ENCODE measurements around the gene NUP93. TPM values are rescaled to one million over a fixed set of nuclear protein-coding genes. Genes with fewer than 3 reads are reported as not detected.

The NUP93 gene
- total and polyA plus RNA-seq, 2 of the 8 experiments (the other 6 are each of a cell fraction or from before 2014, with no cell fraction given), result 147 to 201 TPM

GRCh38 chr16:56884026-56884582, 154.2 kb downstream of the NUP93 start:
- Histone ChIP-seq H3K14ac (ENCODE audit: insufficient read length) (no peak overlapping the region), H3K18ac (ENCODE audit: extremely low read depth, low read length) (no peak overlapping the region), H3K23me2 (ENCODE audit: low read depth, low read length) (no peaks in the 10 kb centered on the region), H2BK15ac (ENCODE audit: low read length) (no peak overlapping the region), H3K36me3 (ENCODE audit: control insufficient read depth in 2 of 4, insufficient read depth in 4 of 4, low read length in 3 of 4) (no peaks in the 10 kb centered on the region), H4K20me1 (replicated peaks in 1 of 2; ENCODE audit: control insufficient read depth in 1 of 2, insufficient read depth in 2 of 2, low read length in 2 of 2) (no peaks in the 10 kb centered on the region), H2AFZ (ENCODE audit: low read length) (no peak overlapping the region), H4K5ac (ENCODE audit: insufficient read length, low read depth, low read length) (no peak overlapping the region), H2BK12ac (ENCODE audit: low read depth, low read length) (no peak overlapping the region), H3K4me1 (replicated peaks in 1 of 4; ENCODE audit: control insufficient read depth in 3 of 4, insufficient read depth in 4 of 4, low read length in 3 of 4) (no peaks in the 10 kb centered on the region), H2BK20ac (ENCODE audit: low read length) (no peak overlapping the region), H3K27me3 (replicated peaks in 1 of 4; ENCODE audit: control insufficient read depth in 3 of 4, extremely low read depth in 1 of 4, insufficient read depth in 3 of 4, low read length in 3 of 4) (no peaks in the 10 kb centered on the region), H3K9me3 (ENCODE audit: insufficient read depth in 2 of 2, low read depth in 1 of 2, low read length in 1 of 2) (peaks cover 17 to 28% of the 10 kb centered on the region in 2 experiments), H2BK120ac (replicated peaks; ENCODE audit: low read depth, low read length) (no peak overlapping the region), H3K79me2 (ENCODE audit: control insufficient read depth in 1 of 2, insufficient read depth in 2 of 2, low read length in 2 of 2) (no peaks in the 10 kb centered on the region), H3K4me2 (ENCODE audit: insufficient read depth in 1 of 2, low read depth in 2 of 2, low read length in 2 of 2) (no peak overlapping the region), H3K23ac (ENCODE audit: insufficient read length) (no peak overlapping the region), H3K27ac (ENCODE audit: low read depth, low read length) (no peak overlapping the region), H2AK5ac (ENCODE audit: low read depth, low read length) (no peak overlapping the region), H2BK5ac (ENCODE audit: low read depth, low read length) (no peak overlapping the region), H3K9ac (replicated peaks in 1 of 4; ENCODE audit: extremely low read depth in 1 of 4, low read depth in 3 of 4, low read length in 3 of 4) (no peak overlapping the region), H4K8ac (ENCODE audit: extremely low read depth, insufficient read depth, low read length) (no peak overlapping the region), H3K4ac (replicated peaks; ENCODE audit: insufficient read length, low read depth, low read length) (no peak overlapping the region), H3K56ac (replicated peaks; ENCODE audit: insufficient read length, low read depth, low read length) (no peak overlapping the region), H3K79me1 (ENCODE audit: low read depth, low read length) (no peaks in the 10 kb centered on the region), H4K91ac (replicated peaks; ENCODE audit: insufficient read length, low read length) (no peak overlapping the region), H3K4me3 (ENCODE audit: extremely low read depth in 1 of 4, insufficient read depth in 2 of 4, low read depth in 3 of 4, low read length in 4 of 4) (no peak overlapping the region)
- DNase-seq (ENCODE audit: low read depth in 1 of 2, low spot score in 2 of 2) (no peak), FAIRE-seq (no peak)
- ChIA-PET CTCF (ENCODE audit: partially characterized antibody) (interaction anchor here (2.1 to 2.3 kb wide), 2 partner anchors 16 to 36 kb away, joined by 7 to 8 read pairs; no protein-coding TSS in a partner anchor), POLR2A (ENCODE audit: partially characterized antibody) (interaction anchor here (1.3 to 2.6 kb wide), 2 partner anchors 11 to 47 kb away, joined by 3 to 10 read pairs; no protein-coding TSS in a partner anchor)
- WGBS, 2 experiments (ENCODE audit: extremely low coverage in 1 of 2, insufficient coverage in 1 of 2, insufficient read length in 1 of 2, insufficient replicate concordance in 2 of 2, low coverage in 1 of 2, low lambda C conversion rate in 2 of 2, missing lambda C conversion rate in 1 of 2), result 87% methylated on average over 14 of the region's 14 CpGs; no CpG with 5 or more reads in 1 of the 2 experiments
- TF ChIP-seq SUZ12 (IDR thresholded peaks at IDR 0.05; ENCODE audit: low read length), result no peak
- TF ChIP-seq POU5F1 (IDR thresholded peaks at IDR 0.05; ENCODE audit: low read depth, low read length), result no peak
- no peak for TF ChIP-seq TEAD4 (IDR thresholded peaks at IDR 0.05; ENCODE audit: low read depth, low read length)
- no peak for TF ChIP-seq EP300 (IDR thresholded peaks at IDR 0.05; ENCODE audit: borderline replicate concordance in 1 of 2, low read depth in 2 of 2, low read length in 2 of 2)
- no peak for TF ChIP-seq BACH1 (IDR thresholded peaks at IDR 0.05; ENCODE audit: low read length)
- TF ChIP-seq GABPA (IDR thresholded peaks at IDR 0.05; ENCODE audit: borderline replicate concordance, insufficient read depth, low read length), result no peak
- no peak for TF ChIP-seq CBX5 (IDR thresholded peaks at IDR 0.05; ENCODE audit: low read depth, low read length)

Measured in H1 (cell line).